Common myeloid progenitor, CD34-positive (primary cell): ENCODE measurements around the gene REEP3.
"Not testable (repeated sequence)": the region's sequence is repeated elsewhere in the genome, so short reads cannot be mapped to it uniquely, and the experiment has no call there.

Source experiments
- CTCF ChIA-PET: fragments of 350-600 bp; sonication (Branson Sonifier 250); formaldehyde crosslinking; loops from one replicate; lab custom pipeline; 2021; ENCODE audit warnings: antibody characterized with exemption; lab: Charles Lee
- POLR2A ChIA-PET: fragments of 350-600 bp; sonication (Branson Sonifier 250); formaldehyde crosslinking; loops from one replicate; lab custom pipeline; 2021; ENCODE audit warnings: antibody characterized with exemption; lab: Charles Lee
- DNase-seq, 3 donors: peaks; one replicate each; pipeline versions ENCODE4 v3.0.0 to v3.0.0-alpha.2; 2013
- H3K27ac ChIP-seq, 2 experiments: 1 replicate in 1 of 2; 2 replicates in 1 of 2; pipeline ENCODE4 v1.7.0; 2013; ENCODE audit warnings: inconsistent platforms in 2 of 2, low read length in 2 of 2, mild to moderate bottlenecking in 2 of 2, low read depth in 1 of 2, moderate library complexity in 1 of 2; ENCODE audit not compliant: severe bottlenecking in 2 of 2, insufficient read depth in 1 of 2, poor library complexity in 1 of 2
- H3K27me3 ChIP-seq, 5 experiments: replicated peaks in 2 of 5; 1 replicate in 3 of 5; 2 replicates in 2 of 5; pipeline versions ENCODE4 v1.6.1 to v1.7.0; 2013; ENCODE audit warnings: low read length in 4 of 5, mild to moderate bottlenecking in 2 of 5, moderate library complexity in 2 of 5, inconsistent platforms in 1 of 5; ENCODE audit not compliant: insufficient read depth in 5 of 5, control insufficient read depth in 4 of 5
- H3K36me3 ChIP-seq, 4 experiments: 1 replicate in 2 of 4; 2 replicates in 2 of 4; pipeline versions ENCODE4 v1.6.1 to v1.7.0; 2013; ENCODE audit warnings: low read length in 3 of 4, control low read depth in 1 of 4, mild to moderate bottlenecking in 1 of 4; ENCODE audit not compliant: control insufficient read depth in 4 of 4, insufficient read depth in 4 of 4
- H3K4me1 ChIP-seq, 4 experiments: 1 replicate in 3 of 4; 2 replicates in 1 of 4; pipeline versions ENCODE4 v1.6.1 to v1.7.1; 2013; ENCODE audit warnings: low read length in 3 of 4, mild to moderate bottlenecking in 3 of 4, control low read depth in 1 of 4, inconsistent platforms in 1 of 4, moderate library complexity in 1 of 4; ENCODE audit not compliant: control insufficient read depth in 4 of 4, insufficient read depth in 4 of 4; ENCODE audit errors: control extremely low read depth in 1 of 4
- H3K4me3 ChIP-seq, 7 experiments: 1 replicate in 4 of 7; 2 replicates in 3 of 7; pipeline versions ENCODE4 v1.5.1 to v1.7.0; 2013; ENCODE audit warnings: mild to moderate bottlenecking in 7 of 7, low read length in 6 of 7, moderate library complexity in 6 of 7, inconsistent platforms in 2 of 7, low read depth in 2 of 7, control low read depth in 1 of 7; ENCODE audit not compliant: insufficient read depth in 4 of 7, control insufficient read depth in 1 of 7; ENCODE audit errors: extremely low read depth in 1 of 7
- H3K9me3 ChIP-seq, 5 experiments: 1 replicate in 4 of 5; 2 replicates in 1 of 5; pipeline versions ENCODE4 v1.6.1 to v1.7.1; 2013; ENCODE audit warnings: low read length in 4 of 5, mild to moderate bottlenecking in 2 of 5, inconsistent platforms in 1 of 5, low read depth in 1 of 5, moderate library complexity in 1 of 5; ENCODE audit not compliant: control insufficient read depth in 4 of 5, insufficient read depth in 2 of 5; ENCODE audit errors: control extremely low read depth in 1 of 5
- WGBS: methylation state at CpG from one replicate; pipeline ENCODE4 v1.1.5; 2013; ENCODE audit not compliant: insufficient coverage; 5-methylcytosine and 5-hydroxymethylcytosine counted together

The REEP3 gene

DNA sequence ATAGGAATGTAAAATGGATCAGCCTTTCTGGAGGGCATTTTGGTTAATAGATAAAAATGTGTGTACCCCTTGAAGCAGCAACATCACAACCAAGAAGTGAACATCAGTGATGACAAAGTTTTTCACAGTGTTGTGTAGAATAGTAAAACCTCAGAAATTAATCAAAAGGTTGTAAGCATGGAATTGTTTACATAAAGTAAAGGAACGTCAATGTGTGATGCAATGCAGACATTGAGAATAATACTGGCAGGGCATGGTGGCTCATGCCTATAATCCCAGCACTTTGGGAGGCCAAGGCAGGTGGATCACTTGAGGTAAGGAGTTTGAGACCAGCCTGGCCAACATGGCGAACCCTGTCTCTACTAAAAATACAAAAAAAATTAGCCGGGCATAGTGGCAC is 43.5 kb downstream of the REEP3 start:
- H3K27ac ChIP-seq, CTCF ChIA-PET, H3K4me1 ChIP-seq, H3K4me3 ChIP-seq, H3K9me3 ChIP-seq, H3K27me3 ChIP-seq, H3K36me3 ChIP-seq, DNase-seq, POLR2A ChIA-PET: not testable (repeated sequence)
- WGBS = 93% methylated on average over 3 of the region's 3 CpGs

DNA sequence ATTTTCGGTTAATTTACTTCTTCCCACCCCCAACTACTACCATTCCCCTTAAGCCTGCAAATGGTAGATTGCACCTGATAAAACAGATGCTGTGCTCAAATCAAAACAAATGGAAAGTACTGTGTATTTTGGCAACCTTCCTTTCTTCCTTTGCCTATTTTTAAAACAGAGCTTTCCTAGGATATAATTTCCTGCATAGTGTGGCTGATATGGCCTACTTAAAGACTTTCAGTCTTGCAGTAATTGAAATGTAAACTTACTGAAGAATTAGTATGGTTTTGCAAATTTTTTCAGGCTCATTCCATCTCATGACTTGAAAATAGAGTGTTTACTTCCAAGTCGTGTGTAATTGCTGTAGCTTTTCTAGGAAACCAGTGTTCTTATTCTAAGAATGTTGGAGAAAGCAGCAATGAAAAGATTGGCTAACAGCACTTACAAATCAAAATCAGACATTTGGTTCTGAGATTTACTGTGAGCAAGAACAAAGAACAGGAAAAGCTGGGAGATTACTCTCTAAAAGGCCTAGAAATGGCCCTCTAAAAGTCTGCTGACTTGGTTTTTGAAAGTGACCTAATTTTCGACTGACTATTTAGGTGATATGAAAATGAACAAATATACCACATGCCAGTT is 52.0 kb downstream of the REEP3 start:
- no peak for DNase-seq
- Histone ChIP-seq H3K4me3 (no peak overlapping the region), H3K9me3 (peaks cover 0 to 3% (median 0%) of the 10 kb centered on the region in 5 experiments), H3K4me1 (no peaks in the 10 kb centered on the region), H3K27ac (no peak overlapping the region), H3K36me3 (peaks cover 2 to 25% (median 14%) of the 10 kb centered on the region in 4 experiments), H3K27me3 (no peaks in the 10 kb centered on the region)
- ChIA-PET POLR2A (interaction anchor here (0.6 kb wide), 1 partner anchor 8 kb away, joined by 3 read pairs; no protein-coding TSS in a partner anchor), CTCF (interaction anchor here (0.7 kb wide), 1 partner anchor 8 kb away, joined by 5 read pairs; no protein-coding TSS in a partner anchor)
- WGBS = no CpG with 5 or more reads among the region's 3 CpGs

DNA sequence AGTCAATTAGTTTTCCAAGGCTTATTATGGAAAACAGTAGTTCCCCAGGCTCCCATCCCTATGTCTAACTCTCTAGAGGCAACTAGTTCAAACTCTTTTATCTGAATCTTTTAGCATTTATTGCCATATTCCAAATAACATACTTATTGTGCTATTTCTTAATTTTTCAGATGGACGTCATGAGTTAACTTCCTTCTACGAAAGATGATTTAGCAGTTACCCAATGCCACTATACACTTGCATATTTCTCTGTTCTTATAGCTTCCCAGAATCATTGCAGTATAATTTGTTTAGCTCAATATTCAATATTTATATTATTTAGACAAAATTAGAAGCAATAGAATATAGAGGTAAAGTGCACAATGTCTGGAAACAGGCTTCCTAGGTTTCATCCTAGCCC is 52.8 kb downstream of the REEP3 start:
- H3K9me3 ChIP-seq = peaks cover 0 to 3% (median 0%) of the 10 kb centered on the region in 5 experiments
- no peak overlapping the region for H3K4me3 ChIP-seq
- POLR2A ChIA-PET = no interaction called here
- WGBS = no CpG with 5 or more reads among the region's 2 CpGs
- CTCF ChIA-PET = no interaction called here
- H3K4me1 ChIP-seq = no peaks in the 10 kb centered on the region
- no peak overlapping the region for H3K27ac ChIP-seq
- peaks cover 2 to 25% (median 13%) of the 10 kb centered on the region in 4 experiments for H3K36me3 ChIP-seq
- no peak for DNase-seq
- no peaks in the 10 kb centered on the region for H3K27me3 ChIP-seq

DNA sequence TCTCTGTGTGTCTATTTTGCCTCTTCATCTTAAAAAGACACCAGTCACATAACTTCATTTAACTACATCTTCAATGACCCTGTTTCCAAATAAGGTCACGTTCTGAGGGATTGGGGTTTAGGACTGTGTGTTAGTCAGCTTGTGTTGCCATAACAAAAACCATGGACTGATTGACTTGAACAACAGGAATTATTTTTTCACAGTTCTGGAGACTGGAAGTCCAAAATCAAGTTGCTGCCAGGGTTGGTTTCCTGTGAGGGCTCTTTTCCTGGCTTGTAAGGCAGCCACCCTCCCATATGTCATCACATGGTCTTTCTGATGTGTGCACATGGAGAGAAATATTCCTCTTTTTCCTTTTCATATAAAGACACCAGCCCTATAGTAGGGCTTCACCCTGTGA is 55.3 kb downstream of the REEP3 start:
- POLR2A ChIA-PET = no interaction called here
- no peak overlapping the region for H3K4me3 ChIP-seq
- CTCF ChIA-PET = no interaction called here
- H3K36me3 ChIP-seq = peaks cover 2 to 17% (median 9%) of the 10 kb centered on the region in 4 experiments
- H3K27ac ChIP-seq = no peak overlapping the region
- no CpG with 5 or more reads among the region's 1 CpG for WGBS
- H3K9me3 ChIP-seq = peaks cover 0 to 3% (median 0%) of the 10 kb centered on the region in 5 experiments
- no peaks in the 10 kb centered on the region for H3K4me1 ChIP-seq
- DNase-seq = no peak
- no peaks in the 10 kb centered on the region for H3K27me3 ChIP-seq

DNA sequence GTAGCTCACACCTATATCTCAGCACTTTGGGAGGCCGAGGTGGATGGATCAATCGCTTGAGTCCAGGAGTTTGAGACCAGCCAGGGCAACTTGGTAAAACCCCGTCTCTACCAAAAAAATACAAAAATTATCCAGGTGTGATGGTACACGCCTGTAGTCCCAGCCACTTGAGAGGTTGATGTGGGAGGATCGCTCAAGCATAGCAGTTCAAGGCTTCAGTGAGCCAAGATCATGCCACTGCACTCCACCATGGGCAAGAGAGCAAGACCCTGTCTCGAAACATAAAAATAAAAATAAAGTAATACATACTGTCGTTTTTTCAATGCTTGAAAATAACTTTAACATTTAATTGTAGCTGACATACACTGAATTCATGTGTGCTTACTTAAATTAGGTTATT is 57.3 kb downstream of the REEP3 start:
- peaks cover 0 to 3% (median 0%) of the 10 kb centered on the region in 5 experiments for H3K9me3 ChIP-seq
- H3K27me3 ChIP-seq = no peaks in the 10 kb centered on the region
- H3K4me1 ChIP-seq = no peaks in the 10 kb centered on the region
- H3K4me3 ChIP-seq = no peak overlapping the region
- ChIA-PET CTCF (interaction anchor here (0.9 kb wide), 2 partner anchors 142 to 310 kb away, joined by 3 read pairs; no protein-coding TSS in a partner anchor), POLR2A (no interaction called here)
- no peak overlapping the region for H3K27ac ChIP-seq
- 93% methylated on average over 5 of the region's 7 CpGs for WGBS
- peaks cover 0 to 14% (median 9%) of the 10 kb centered on the region in 4 experiments for H3K36me3 ChIP-seq
- no peak for DNase-seq

DNA sequence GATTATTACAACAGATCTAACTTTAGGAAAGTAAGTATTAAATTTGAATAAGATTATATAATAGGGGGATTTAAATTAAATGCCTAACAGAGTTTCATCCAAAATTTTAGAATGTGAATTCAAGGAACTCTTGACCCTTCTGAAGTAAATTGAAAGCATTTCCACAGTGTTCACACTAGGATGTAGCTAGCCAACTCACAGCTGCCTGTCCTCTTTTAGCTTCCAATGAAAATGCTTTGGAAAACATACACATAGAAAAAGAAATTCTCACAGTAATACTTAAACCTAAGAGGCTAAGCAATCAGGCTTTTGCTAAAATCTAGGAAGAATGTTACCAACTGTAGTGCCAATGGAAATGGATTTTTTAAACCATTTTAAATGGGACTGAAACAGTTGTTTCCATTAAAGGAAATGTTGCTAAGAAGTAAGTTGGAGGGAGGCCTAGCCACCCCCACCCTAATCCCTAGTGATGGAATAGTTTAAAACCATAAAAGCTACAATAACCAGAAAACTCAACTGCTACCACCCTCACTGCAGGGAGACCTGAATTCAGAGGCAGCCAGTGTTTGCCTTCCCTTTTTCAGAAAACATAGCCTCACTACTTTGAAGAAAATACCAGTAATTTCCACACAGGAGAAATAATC is 58.3 kb downstream of the REEP3 start:
- ChIA-PET CTCF (interaction anchor here (0.9 kb wide), 1 partner anchor 311 kb away, joined by 3 read pairs; no protein-coding TSS in a partner anchor), POLR2A (no interaction called here)
- Histone ChIP-seq H3K36me3 (peaks cover 0 to 14% (median 9%) of the 10 kb centered on the region in 4 experiments), H3K4me1 (no peaks in the 10 kb centered on the region), H3K9me3 (peaks cover 0 to 3% (median 0%) of the 10 kb centered on the region in 5 experiments), H3K27ac (no peak overlapping the region), H3K27me3 (no peaks in the 10 kb centered on the region), H3K4me3 (no peak overlapping the region)
- no peak for DNase-seq

DNA sequence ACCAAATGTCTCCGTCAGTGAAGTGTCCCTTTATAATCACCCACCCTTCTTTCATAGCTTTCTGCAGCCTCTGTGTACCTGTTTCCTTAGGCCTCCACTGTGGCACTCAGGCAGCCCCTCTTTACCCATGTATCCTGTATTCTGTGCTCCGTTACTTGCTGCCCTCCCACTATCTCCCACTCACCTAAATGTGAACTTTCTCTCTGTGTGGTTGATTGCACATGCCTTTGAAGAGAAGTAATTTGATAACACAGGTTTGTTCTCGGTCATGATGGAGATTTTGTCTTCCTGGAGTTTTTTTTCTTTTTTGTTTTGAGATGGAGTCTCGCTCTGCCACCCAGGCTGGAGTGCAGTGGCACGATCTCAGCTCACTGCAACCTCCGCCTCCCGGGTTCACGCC is 61.5 kb downstream of the REEP3 start:
- Histone ChIP-seq H3K4me3 (no peak overlapping the region), H3K4me1 (no peaks in the 10 kb centered on the region), H3K9me3 (no peaks in the 10 kb centered on the region), H3K27me3 (no peaks in the 10 kb centered on the region), H3K27ac (no peak overlapping the region), H3K36me3 (peaks cover 0 to 2% (median 0%) of the 10 kb centered on the region in 4 experiments)
- CTCF ChIA-PET = no interaction called here
- POLR2A ChIA-PET = no interaction called here
- no peak for DNase-seq
- 96% methylated on average over 3 of the region's 8 CpGs for WGBS
